ENCODE results near the gene KRABD2.
"Not testable (repeated sequence)": the region's sequence is repeated elsewhere in the genome, so short reads cannot be mapped to it uniquely, and the experiment has no call there.

Gene KRABD2

GRCh38 chr17:8392274-8392673, 15.8 kb upstream of the KRABD2 start:
- no peak for DNase-seq

GRCh38 chr17:8391711-8392110, 15.2 kb upstream of the KRABD2 start:
- DNase-seq = no peak

- no peak for DNase-seq
These were observed 11.6 kb upstream of the KRABD2 start for GRCh38 chr17:8387914-8388651.

- no peak for DNase-seq
These were observed 10.3 kb upstream of the KRABD2 start for GRCh38 chr17:8386841-8387240.

- DNase-seq = no peak
These were observed 8.4 kb upstream of the KRABD2 start for GRCh38 chr17:8384801-8385378.

GRCh38 chr17:8383143-8383822, 6.8 kb upstream of the KRABD2 start, which contains the start of gene RPL26:
Gene RPL26 (minus strand): TSS chr17:8383193. CDS start chr17:8382310, 883 bp downstream.
- DNase-seq = peak; percentile 98

- DNase-seq = no peak
These were observed 6.3 kb upstream of the KRABD2 start for GRCh38 chr17:8382880-8383142.

GRCh38 chr17:8382052-8382879, 5.8 kb upstream of the KRABD2 start:
- peak; percentile 45 for DNase-seq

- DNase-seq = no peak
These were observed 3.5 kb upstream of the KRABD2 start for GRCh38 chr17:8380049-8380448.

- DNase-seq = not testable (repeated sequence)
These were observed 1.6 kb upstream of the KRABD2 start for GRCh38 chr17:8378117-8378516.

- DNase-seq = no peak
These were observed 918 bp upstream of the KRABD2 start for GRCh38 chr17:8377422-8377821.

- no peak for DNase-seq
These were observed 705 bp downstream of the KRABD2 start for GRCh38 chr17:8375738-8376259.

- not testable (repeated sequence) for DNase-seq
These were observed 2.6 kb downstream of the KRABD2 start for GRCh38 chr17:8373856-8374255.

GRCh38 chr17:8372422-8372821, 4.1 kb downstream of the KRABD2 start:
- no peak for DNase-seq

- DNase-seq = no peak
These were observed 4.7 kb downstream of the KRABD2 start for GRCh38 chr17:8371786-8372185.

GRCh38 chr17:8369944-8370343, 6.6 kb downstream of the KRABD2 start:
- no peak for DNase-seq

GRCh38 chr17:8368193-8368592, 8.3 kb downstream of the KRABD2 start:
- DNase-seq = no peak

GRCh38 chr17:8366231-8366630, 10.3 kb downstream of the KRABD2 start:
- DNase-seq = no peak

- no peak for DNase-seq
These were observed 11.4 kb downstream of the KRABD2 start for GRCh38 chr17:8365143-8365542.

GRCh38 chr17:8362651-8363332, 13.7 kb downstream of the KRABD2 start:
- no peak for DNase-seq

- DNase-seq = no peak
These were observed 15.8 kb downstream of the KRABD2 start for GRCh38 chr17:8360751-8361150.

- peak; percentile 47 for DNase-seq
These were observed 16.2 kb downstream of the KRABD2 start for GRCh38 chr17:8360260-8360659.

GRCh38 chr17:8359769-8360168, 16.7 kb downstream of the KRABD2 start:
- DNase-seq = peak; percentile 91
